Loucy (cell line): Measurements from ENCODE around the gene UBE4A.
A peak's percentile ranks its signal among the peaks of the same experiment; 100 is the strongest.

Source experiments
- H2AFZ ChIP-seq: fragments of 200-600 bp; sonication (generic); 2 replicates; pipeline ENCODE4 v1.6.0; 2016; ENCODE audit warnings: antibody characterized with exemption, mild to moderate bottlenecking, low read length, moderate library complexity
- H3F3A ChIP-seq: fragments of 200-600 bp; 2 replicates; pipeline ENCODE4 v1.6.0; 2016; ENCODE audit warnings: antibody characterized with exemption, low read depth, mild to moderate bottlenecking
- H3K27me3 ChIP-seq: fragments of 200-600 bp; sonication (generic); 2 replicates; pipeline ENCODE4 v1.6.1; 2014; ENCODE audit warnings: low read length, mild to moderate bottlenecking; ENCODE audit not compliant: insufficient read depth, poor library complexity, severe bottlenecking
- H3K36me3 ChIP-seq: fragments of 200-600 bp; sonication (generic); 2 replicates; pipeline ENCODE4 v1.6.1; 2016; ENCODE audit warnings: low read length; ENCODE audit not compliant: insufficient read depth
- H3K4me1 ChIP-seq: fragments of 200-600 bp; sonication (generic); 2 replicates; pipeline ENCODE4 v1.5.1; 2014; ENCODE audit warnings: low read length, mild to moderate bottlenecking; ENCODE audit not compliant: insufficient read depth, poor library complexity, severe bottlenecking
- H3K4me2 ChIP-seq: fragments of 200-600 bp; sonication (generic); 2 replicates; pipeline ENCODE4 v1.6.0; 2014; ENCODE audit warnings: antibody characterized with exemption, low read length, low read depth, mild to moderate bottlenecking; ENCODE audit not compliant: poor library complexity, severe bottlenecking
- H3K4me3 ChIP-seq: fragments of 200-600 bp; sonication (generic); 2 replicates; pipeline ENCODE4 v1.5.1; 2014; ENCODE audit warnings: low read length, mild to moderate bottlenecking, mixed read lengths; ENCODE audit not compliant: poor library complexity, severe bottlenecking
- H3K79me2 ChIP-seq: fragments of 200-600 bp; sonication (generic); 2 replicates; pipeline ENCODE4 v1.6.1; 2014; ENCODE audit warnings: low read length; ENCODE audit not compliant: insufficient read depth
- H3K9ac ChIP-seq: fragments of 200-600 bp; sonication (generic); 2 replicates; pipeline ENCODE4 v1.6.0; 2014; ENCODE audit warnings: mild to moderate bottlenecking, low read depth, low read length, moderate library complexity; ENCODE audit not compliant: poor library complexity, severe bottlenecking
- H3K9me2 ChIP-seq: fragments of 200-600 bp; sonication (generic); replicated peaks from 2 replicates; pipeline ENCODE4 v1.6.1; 2016; ENCODE audit warnings: low read depth, low read length, mixed read lengths
- H3K9me3 ChIP-seq: fragments of 200-600 bp; sonication (generic); 2 replicates; pipeline ENCODE4 v1.6.1; 2014; ENCODE audit warnings: mild to moderate bottlenecking, antibody characterized with exemption, low read length, low read depth; ENCODE audit not compliant: insufficient read depth
- H4K20me1 ChIP-seq: fragments of 200-600 bp; sonication (generic); 2 replicates; pipeline ENCODE4 v1.6.0; 2014; ENCODE audit warnings: antibody characterized with exemption, low read length, mild to moderate bottlenecking; ENCODE audit not compliant: insufficient read depth, poor library complexity, severe bottlenecking
- EZH2phosphoT487 ChIP-seq: fragments of 200-600 bp; IDR thresholded peaks from 2 replicates; pipeline ENCODE4 v1.6.1; 2018; ENCODE audit warnings: antibody characterized with exemption, mild to moderate bottlenecking, moderate library complexity, borderline replicate concordance
- TF ChIP-seq, protein P1 (sequence below): fragments of 200-600 bp; sonication (generic); conservative IDR thresholded peaks from 2 replicates; pipeline ENCODE4 v1.5.1; 2014; ENCODE audit warnings: mild to moderate bottlenecking, antibody characterized with exemption, low read length

Gene UBE4A

DNA sequence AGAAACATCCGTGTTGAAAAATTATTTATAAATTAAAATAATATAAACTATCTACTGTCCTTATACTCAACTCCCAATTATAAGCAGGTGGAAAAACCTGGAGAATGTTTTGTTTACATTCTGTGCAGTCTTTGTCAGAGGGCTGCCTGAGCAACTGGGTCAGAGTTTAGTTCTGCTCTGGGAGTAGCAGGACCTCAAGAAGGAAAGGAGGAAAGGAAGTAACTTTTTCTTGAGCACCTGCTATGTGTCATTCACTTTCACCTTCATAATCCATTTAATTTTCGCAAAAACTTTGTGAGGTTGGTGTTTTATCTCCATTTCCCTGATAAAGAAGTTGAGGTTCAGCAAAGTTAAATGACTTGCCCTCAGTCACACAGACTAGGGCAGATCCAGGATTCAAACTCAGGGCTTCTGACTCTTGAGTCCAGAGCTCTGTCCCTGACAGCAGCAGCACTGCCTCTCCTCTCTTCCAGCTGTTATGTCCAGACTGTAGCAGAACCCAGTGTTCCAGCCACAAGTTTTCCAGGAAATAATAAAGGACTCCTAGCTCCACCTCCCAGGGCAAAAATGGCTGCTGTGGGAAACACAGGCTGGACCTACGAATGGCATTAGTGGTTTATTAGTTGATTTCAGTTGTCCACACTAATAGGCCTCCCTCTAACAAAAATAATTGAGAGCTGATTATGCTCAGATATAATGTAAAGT lies 48.5 kb upstream of the UBE4A start:
- Histone ChIP-seq H3K79me2 (peaks cover 73% of the 10 kb centered on the region), H4K20me1 (peaks cover 27% of the 10 kb centered on the region), H3K27me3 (no peaks in the 10 kb centered on the region), H3F3A (peaks cover 4% of the 10 kb centered on the region), H3K9me2 (no peaks in the 10 kb centered on the region), H3K9me3 (no peaks in the 10 kb centered on the region), H3K4me3 (no peak overlapping the region), H3K9ac (no peak overlapping the region), H3K4me2 (peak overlapping the region; percentile 41), H3K4me1 (peaks cover 66% of the 10 kb centered on the region), H3K36me3 (peaks cover 54% of the 10 kb centered on the region), H2AFZ (no peak overlapping the region)
- TF ChIP-seq, protein P1, sequence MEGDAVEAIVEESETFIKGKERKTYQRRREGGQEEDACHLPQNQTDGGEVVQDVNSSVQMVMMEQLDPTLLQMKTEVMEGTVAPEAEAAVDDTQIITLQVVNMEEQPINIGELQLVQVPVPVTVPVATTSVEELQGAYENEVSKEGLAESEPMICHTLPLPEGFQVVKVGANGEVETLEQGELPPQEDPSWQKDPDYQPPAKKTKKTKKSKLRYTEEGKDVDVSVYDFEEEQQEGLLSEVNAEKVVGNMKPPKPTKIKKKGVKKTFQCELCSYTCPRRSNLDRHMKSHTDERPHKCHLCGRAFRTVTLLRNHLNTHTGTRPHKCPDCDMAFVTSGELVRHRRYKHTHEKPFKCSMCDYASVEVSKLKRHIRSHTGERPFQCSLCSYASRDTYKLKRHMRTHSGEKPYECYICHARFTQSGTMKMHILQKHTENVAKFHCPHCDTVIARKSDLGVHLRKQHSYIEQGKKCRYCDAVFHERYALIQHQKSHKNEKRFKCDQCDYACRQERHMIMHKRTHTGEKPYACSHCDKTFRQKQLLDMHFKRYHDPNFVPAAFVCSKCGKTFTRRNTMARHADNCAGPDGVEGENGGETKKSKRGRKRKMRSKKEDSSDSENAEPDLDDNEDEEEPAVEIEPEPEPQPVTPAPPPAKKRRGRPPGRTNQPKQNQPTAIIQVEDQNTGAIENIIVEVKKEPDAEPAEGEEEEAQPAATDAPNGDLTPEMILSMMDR, result no peak
- no peak for TF ChIP-seq EZH2phosphoT487

- H3K4me3 ChIP-seq, result no peak overlapping the region
- peak overlapping the region; percentile 41 for H3K4me2 ChIP-seq
- no peaks in the 10 kb centered on the region for H3K27me3 ChIP-seq
- no peaks in the 10 kb centered on the region for H3K9me2 ChIP-seq
- no peaks in the 10 kb centered on the region for H3K9me3 ChIP-seq
- peaks cover 68% of the 10 kb centered on the region for H3K4me1 ChIP-seq
- H3F3A ChIP-seq, result peaks cover 7% of the 10 kb centered on the region
- peaks cover 54% of the 10 kb centered on the region for H3K36me3 ChIP-seq
- H3K9ac ChIP-seq, result peak overlapping the region; percentile 12
- peaks cover 67% of the 10 kb centered on the region for H3K79me2 ChIP-seq
- peaks cover 26% of the 10 kb centered on the region for H4K20me1 ChIP-seq
- H2AFZ ChIP-seq, result no peak overlapping the region
- TF ChIP-seq, protein P1, result no peak; the same call in 1 of the 2 replicates
- no peak for TF ChIP-seq EZH2phosphoT487
Observed at GRCh38 chr11:118311518-118311917, 47.9 kb upstream of the UBE4A start.

- no peaks in the 10 kb centered on the region for H3K9me3 ChIP-seq
- H3K4me1 ChIP-seq, result peaks cover 66% of the 10 kb centered on the region
- no peak overlapping the region for H2AFZ ChIP-seq
- no peak overlapping the region for H3K4me2 ChIP-seq
- no peaks in the 10 kb centered on the region for H3K9me2 ChIP-seq
- no peak overlapping the region for H3K4me3 ChIP-seq
- peaks cover 24% of the 10 kb centered on the region for H4K20me1 ChIP-seq
- H3F3A ChIP-seq, result peaks cover 13% of the 10 kb centered on the region
- TF ChIP-seq, protein P1, result no peak
- no peak for TF ChIP-seq EZH2phosphoT487
- H3K36me3 ChIP-seq, result peaks cover 54% of the 10 kb centered on the region
- H3K79me2 ChIP-seq, result peaks cover 59% of the 10 kb centered on the region
- H3K27me3 ChIP-seq, result no peaks in the 10 kb centered on the region
- no peak overlapping the region for H3K9ac ChIP-seq
Observed at GRCh38 chr11:118312328-118312727, 47.1 kb upstream of the UBE4A start.
